ENCODE measurements around the gene PHACTR3.

Gene PHACTR3

GRCh38 chr20:59756241-59756640 lies 151.9 kb downstream of the PHACTR3 start:
- DNase-seq: no peak

- no peak for DNase-seq
Observed at GRCh38 chr20:59764037-59764436, 159.7 kb downstream of the PHACTR3 start.

- DNase-seq: no peak
Observed at GRCh38 chr20:59765599-59766177, 161.3 kb downstream of the PHACTR3 start.

GRCh38 chr20:59767656-59768055 lies 163.3 kb downstream of the PHACTR3 start:
- no peak for DNase-seq

DNA sequence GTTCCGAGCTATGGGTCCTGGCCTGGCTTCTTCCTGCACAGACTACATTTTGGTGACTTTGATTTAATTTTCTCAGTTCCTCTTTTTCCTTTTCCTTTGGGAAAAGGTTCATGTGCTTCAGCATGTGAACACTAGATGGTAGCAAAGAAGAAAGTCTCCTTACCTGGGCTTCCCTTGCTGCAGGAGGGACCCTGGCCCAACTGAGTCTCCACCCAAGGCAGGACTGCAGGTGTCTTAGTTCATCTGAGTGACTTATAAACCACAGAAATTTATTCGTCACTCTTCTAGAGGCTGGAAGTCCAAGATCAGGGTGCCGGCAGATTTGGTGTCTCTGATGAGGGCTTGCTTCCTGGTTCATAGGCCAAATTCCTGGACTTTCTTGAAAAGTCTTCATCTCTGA lies 165.9 kb downstream of the PHACTR3 start:
- DNase-seq: no peak

DNA sequence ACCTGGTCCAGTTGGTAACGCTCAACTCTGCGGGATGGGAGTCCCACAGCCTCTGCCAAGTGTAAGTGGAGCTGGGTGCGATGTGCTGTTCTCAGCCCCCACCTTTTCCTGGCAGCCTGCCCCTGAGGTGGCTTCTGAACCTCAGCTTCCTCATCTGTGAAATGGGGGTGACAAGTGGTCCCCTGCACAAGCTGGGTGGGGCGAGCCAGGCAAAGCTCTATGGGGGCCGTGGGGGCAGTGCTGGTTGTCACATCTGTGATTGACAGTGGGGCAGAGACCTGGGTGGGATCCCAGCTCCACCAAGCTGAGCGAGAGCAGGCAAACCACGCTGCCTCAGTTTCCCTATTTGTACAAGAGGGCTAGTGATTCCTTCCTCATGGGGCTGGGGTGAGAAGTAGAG lies 166.5 kb downstream of the PHACTR3 start:
- no peak for DNase-seq

DNA sequence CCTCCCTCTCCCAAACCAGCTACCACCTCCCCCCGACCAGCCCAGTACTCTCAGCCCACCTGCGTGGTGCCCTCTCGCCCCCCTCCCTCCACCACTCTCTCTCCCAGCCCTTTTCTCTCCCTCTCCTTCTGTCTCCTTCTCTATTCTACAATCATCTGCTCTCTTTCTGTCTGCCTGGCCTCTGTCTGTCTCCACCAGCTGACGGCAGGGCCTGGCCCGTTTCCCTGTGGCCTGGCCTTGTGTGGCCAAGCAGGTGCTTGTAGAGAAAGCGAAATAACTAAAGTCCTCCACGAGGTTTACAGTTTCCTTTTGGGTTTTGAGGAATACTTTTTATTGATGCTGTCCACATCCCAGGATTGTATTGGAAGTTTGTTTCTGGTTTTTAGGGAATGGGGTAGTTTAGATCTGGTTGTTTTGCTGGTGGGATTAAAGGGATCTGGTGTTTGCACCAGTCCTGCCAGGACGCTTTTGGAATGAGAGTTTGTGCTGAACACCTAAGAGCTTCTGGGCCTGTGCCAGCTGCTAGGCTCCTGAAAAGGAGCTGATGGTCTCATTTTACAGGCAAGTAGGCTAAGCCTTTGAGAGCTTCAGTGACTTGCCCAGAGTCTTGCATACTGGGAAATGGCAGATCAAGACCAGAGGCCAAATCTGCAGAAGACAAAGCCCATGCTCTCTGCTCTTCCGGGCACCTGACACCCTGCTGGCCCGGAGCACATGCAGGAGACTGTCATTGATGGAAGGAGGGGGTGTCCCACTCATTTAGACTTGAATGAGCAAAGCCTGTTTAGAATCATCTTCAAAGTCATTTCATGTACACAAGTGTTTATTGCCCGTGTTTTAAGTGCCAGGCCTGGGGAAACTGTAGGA lies 167.4 kb downstream of the PHACTR3 start:
- DNase-seq: peak; percentile 61

DNA sequence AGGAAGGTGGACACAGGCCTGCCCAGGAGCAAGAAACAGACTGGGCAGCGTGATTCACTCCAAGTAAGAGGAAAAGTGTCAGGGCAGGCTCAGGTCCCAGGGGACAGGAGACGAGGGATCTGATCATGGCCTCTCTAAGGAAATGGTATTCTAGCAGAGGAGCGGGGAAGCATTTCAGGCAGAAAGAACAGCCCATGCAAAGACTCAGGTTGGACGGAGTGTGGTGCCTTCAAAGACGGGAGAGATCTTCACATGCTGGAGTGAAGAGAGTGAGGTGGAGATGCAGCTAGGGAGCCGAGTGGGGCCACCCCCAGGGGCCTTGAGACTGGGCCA lies 168.0 kb downstream of the PHACTR3 start:
- DNase-seq: no peak

DNA sequence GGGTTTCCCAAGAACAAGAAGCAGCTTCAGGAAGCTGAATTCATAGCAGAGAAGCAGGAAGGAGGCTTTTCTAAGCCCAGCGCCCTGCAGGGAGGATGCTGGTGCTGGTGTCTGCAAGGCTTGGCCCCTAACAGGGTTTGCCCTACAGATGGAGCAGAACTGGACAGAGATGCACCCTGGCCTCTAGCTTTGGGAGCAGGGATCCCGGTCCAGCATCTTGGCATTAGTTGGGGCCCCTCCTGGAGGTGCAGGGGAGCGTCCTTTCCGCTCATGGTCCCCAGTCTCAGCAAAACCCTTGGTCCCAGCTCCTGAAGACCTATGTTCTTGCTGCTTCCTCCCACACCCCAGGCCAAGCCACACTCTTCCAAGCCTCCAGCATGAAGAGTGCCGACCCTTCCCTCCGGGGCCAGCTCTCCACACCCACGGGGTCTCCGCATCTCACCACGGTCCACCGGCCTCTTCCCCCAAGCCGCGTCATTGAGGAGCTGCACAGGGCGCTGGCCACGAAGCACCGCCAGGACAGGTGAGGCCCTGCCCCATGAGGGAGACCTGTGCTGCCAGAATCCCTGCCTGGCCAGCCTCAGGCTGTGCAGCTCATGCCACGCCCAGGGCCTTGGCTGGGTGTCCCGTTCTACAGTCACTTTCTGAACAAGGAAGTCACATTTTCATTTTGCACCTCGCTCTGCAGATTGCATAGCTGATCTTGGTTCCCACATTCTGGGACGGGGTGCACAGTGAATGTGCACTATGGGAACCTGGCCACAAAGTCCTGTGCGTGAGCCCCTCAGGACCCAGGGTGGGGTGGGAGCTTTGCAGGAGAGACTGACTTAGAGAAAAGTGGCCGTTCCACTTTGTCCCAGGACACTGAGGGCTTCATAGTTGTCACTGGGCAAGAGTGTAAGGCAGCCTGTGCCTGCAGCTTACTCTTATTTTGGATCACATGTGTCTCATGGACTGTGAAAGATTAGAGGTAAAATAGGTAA lies 168.9 kb downstream of the PHACTR3 start:
- no peak for DNase-seq

- DNase-seq: no peak
Observed at GRCh38 chr20:59774204-59774641, 169.9 kb downstream of the PHACTR3 start.

DNA sequence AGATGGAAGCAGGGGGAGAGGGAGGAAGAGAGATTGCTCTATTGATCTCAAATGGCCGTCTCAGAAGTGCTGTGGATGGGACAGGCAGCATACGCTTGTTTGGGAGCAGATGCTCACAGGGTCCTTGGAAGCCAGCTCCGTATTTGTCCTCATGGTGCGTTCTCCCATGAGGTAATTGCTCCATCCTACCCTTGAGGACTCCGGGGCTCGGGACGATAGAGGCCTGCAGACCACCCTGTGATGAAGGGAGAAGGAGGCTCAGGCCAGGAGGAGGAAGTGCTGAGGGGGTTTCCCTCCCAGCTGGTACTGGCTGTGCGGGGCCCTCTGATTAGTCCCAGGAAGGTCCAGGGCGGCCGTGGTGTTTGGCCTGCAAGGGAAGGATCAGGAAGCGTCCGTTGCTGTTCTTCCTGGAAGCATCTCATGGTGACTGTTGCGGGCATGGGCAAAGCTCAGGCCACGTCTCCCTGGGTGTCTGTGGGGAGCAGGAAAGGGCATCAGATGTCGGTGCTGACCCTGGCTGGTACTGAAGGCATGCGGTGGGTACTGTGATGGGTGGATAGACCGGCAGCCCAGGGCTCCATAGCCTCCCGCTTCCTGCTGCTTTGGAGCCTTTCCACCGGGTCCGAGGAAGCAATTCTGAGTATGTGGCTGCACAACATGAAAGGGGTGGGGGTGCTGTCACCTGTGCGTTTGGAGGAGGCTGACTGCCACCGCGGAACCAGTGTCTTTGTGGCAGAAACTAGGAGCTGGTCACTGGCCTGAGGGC lies 170.8 kb downstream of the PHACTR3 start:
- no peak for DNase-seq

DNA sequence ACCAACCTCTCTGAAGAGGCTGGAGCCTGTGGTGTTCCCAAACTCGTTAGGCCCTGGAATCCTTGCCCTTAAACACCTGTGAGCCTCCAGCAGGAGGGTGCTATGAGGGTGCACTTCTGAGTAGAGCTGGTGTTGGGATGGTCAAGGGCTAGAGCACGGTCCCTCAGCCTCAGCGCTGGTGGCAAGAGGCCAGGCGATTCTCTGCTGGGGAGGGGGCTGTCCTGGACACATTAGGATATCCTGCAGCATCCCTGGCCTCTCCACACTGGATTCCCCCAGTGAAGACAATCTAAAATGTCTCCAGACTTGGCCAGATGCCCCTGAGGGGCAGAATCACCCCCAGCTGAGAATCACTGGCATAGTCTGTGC lies 171.3 kb downstream of the PHACTR3 start:
- no peak for DNase-seq

DNA sequence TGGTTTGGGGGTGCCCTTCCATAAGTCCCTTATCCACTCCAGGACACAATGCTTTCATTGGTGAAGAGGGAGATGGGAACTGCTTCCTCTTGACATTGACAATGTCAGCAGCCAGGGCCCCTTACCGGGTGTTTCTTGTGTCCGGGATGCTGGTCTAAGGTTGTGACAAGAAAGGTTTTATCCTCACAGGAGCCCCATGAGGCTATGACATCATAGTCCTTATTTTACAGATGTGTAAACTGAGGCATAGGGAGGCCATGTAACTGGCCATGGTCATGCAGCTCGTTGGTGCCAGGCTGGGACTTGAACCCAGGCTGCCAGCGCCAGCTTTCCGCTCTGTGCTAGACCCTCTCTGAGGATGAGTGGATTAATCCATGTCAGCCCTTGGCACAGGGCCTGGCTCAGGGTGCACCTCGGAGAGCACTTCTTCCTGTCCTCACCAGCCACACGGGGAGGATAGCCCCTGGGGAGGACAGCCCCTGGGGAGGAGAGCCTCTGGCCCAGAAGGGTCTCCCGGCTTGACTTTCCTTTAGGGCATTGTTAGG lies 171.8 kb downstream of the PHACTR3 start:
- DNase-seq: no peak

- DNase-seq: no peak
Observed at GRCh38 chr20:59776626-59777330, 172.4 kb downstream of the PHACTR3 start.

GRCh38 chr20:59777331-59777725 lies 173.0 kb downstream of the PHACTR3 start:
- no peak for DNase-seq

DNA sequence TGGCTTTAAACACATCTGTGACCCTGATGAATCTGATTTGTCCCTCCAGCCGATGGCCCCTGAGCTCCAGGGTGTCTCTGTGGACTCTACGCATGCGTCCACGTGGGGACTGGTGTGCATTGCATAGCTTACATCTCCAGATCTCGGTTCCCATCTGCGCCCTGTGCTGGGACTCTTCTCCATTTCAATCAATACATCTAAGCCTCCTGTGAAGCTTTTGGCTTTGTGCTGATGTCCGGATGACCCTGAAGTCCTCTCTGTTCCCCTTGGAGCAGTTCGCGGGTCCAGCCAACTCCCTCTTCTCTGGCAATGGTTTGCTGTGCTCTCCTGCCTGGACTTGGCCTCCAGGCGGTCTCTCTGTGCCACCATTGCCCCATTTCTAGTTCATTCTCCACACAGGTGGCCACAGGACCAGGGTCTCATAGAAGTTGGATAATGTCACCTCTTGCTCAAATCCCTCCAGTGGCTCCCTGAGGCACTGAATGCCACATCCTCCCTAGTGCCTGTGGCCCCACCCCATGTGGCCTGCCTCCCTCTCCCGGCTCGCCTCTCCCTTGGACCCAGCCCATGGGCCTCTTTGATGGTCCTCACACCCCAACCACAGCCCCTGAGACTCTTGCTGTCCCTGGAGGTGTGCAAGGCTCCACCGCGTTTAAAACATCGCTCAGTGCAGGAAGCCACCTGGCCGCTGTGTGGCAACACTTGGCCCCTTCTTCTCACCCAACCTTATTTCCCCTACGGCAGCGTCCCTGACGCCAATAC lies 173.7 kb downstream of the PHACTR3 start:
- no peak for DNase-seq

- DNase-seq: no peak
Observed at GRCh38 chr20:59778615-59779200, 174.4 kb downstream of the PHACTR3 start.

DNA sequence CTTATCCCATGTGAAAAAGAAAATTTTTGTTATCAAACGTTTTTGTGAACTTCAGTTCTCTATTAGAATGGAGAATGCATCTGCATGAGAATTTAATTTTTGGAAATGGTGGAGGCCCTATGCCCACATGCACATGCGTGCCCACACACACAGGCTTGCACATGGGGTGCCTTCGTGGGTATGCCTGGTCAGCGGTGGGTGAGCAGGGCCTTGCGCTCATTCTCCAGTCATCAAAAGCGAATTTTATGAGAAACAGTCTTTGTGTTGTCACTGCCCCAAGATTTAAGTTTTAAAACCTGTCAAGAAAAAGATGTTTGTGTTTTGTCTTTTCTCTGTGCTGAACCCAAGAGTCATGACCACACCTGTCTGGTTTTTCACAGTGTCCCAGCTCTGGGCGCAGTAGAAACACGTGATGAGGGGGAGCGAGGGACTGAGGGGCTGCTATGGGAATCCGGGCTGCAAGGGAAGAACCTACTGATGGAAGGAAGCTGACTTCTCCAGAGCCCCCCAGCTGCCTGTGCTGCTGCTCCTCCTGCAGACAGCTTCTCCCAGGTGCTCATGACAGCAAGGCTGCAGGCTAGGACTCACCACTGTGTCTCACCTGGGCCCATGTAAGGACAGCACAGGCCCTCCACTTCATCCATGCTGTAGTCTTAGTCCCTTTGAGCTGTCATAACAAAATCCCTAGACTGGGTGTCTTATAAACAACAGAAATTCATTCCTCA lies 175.5 kb downstream of the PHACTR3 start:
- no peak for DNase-seq

DNA sequence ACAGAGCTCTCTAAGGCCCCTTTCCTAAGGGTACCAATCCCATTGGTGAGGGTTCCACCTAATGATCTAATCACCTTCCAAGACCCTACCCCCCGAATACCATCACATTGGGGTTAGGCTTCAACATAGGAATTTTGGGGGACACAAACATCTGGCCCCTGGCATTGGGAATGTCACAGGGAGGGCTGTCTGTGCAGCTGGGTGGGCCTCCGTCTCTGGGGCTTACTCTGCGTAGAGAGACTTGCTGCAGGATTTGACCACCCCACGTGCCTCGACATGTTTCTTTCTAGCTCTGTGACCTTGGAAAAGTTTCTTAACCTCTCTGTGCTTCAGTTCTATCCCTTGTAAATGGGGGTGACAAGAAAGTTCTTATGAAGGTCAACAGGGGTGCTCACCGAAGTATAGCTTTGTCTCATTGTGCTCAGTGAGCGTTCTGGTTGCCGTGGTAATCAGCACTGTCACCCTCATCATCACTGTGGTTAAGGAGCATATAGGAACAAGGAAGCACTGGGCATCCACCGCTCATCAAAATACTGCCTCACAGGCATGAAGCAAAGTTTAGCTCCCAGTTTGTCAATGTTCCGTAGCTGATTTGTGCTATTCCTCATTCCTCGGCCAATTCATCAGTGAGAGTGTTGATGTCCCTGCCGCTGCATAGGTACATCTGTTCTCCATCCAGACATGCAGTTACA lies 176.3 kb downstream of the PHACTR3 start:
- no peak for DNase-seq
